HG02678 (cell line): Measurements from ENCODE around the gene SLC4A8.

ENCODE experiments used
- ATAC-seq: cut with Tn5 transposase; IDR thresholded peaks from one replicate; pipeline ENCODE4 v1.9.1; 2021; ENCODE audit warnings: mild to moderate bottlenecking, moderate library complexity; ENCODE audit not compliant: unreplicated experiment

SLC4A8 gene

GRCh38 chr12:51522696-51523095 lies 98.1 kb downstream of the SLC4A8 start:
- no peak for ATAC-seq

GRCh38 chr12:51524386-51524901 lies 99.8 kb downstream of the SLC4A8 start:
- ATAC-seq = no peak

- ATAC-seq = no peak
Observed at GRCh38 chr12:51525518-51525917, 100.9 kb downstream of the SLC4A8 start.

GRCh38 chr12:51527966-51528365 lies 103.3 kb downstream of the SLC4A8 start:
- ATAC-seq = no peak

GRCh38 chr12:51528852-51529650 lies 104.4 kb downstream of the SLC4A8 start:
- ATAC-seq = no peak

- no peak for ATAC-seq
Observed at GRCh38 chr12:51529651-51529970, 105.0 kb downstream of the SLC4A8 start.

GRCh38 chr12:51530208-51530607 lies 105.6 kb downstream of the SLC4A8 start:
- ATAC-seq = no peak

- peak; percentile 14 for ATAC-seq
Observed at GRCh38 chr12:51531284-51531977, 106.8 kb downstream of the SLC4A8 start.

GRCh38 chr12:51531978-51532497 lies 107.4 kb downstream of the SLC4A8 start:
- peak; percentile 64 for ATAC-seq

GRCh38 chr12:51533799-51534198 lies 109.2 kb downstream of the SLC4A8 start:
- ATAC-seq = no peak

- ATAC-seq = no peak
Observed at GRCh38 chr12:51534216-51535074, 109.8 kb downstream of the SLC4A8 start.

GRCh38 chr12:51536159-51536558 lies 111.5 kb downstream of the SLC4A8 start:
- no peak for ATAC-seq

GRCh38 chr12:51538149-51538548 lies 113.5 kb downstream of the SLC4A8 start:
- ATAC-seq = no peak

- ATAC-seq = no peak
Observed at GRCh38 chr12:51538599-51538998, 114.0 kb downstream of the SLC4A8 start.

GRCh38 chr12:51540996-51541395 lies 116.4 kb downstream of the SLC4A8 start:
- no peak for ATAC-seq

GRCh38 chr12:51546097-51546496 lies 121.5 kb downstream of the SLC4A8 start:
- ATAC-seq = no peak

- no peak for ATAC-seq
Observed at GRCh38 chr12:51547606-51548005, 123.0 kb downstream of the SLC4A8 start.

GRCh38 chr12:51548241-51548640 lies 123.6 kb downstream of the SLC4A8 start:
- no peak for ATAC-seq

- ATAC-seq = no peak
Observed at GRCh38 chr12:51549637-51550036, 125.0 kb downstream of the SLC4A8 start.
